Liver (tissue), 9 donors: ENCODE measurements around the gene FSD1. TPM values are rescaled to one million over a fixed set of nuclear protein-coding genes. Genes with fewer than 3 reads are reported as not detected.
A peak's percentile ranks its signal among the peaks of the same experiment; 100 is the strongest.
"Not testable (repeated sequence)": the region's sequence is repeated elsewhere in the genome, so short reads cannot be mapped to it uniquely, and the experiment has no call there.

ENCODE experiments used
- DNase-seq: peaks from one replicate; pipeline ENCODE4 v3.0.0-alpha.2; 2017; ENCODE audit warnings: low spot score
- H3K27ac ChIP-seq, 2 donors: one replicate each; pipeline ENCODE4 v1.7.0; 2013; ENCODE audit warnings: inconsistent platforms in 2 of 2, low read length in 2 of 2, control low read depth in 1 of 2, low read depth in 1 of 2, mild to moderate bottlenecking in 1 of 2
- H3K27me3 ChIP-seq, 4 donors: one replicate each; pipeline versions ENCODE4 v1.6.1 to v1.7.0; 2013; ENCODE audit warnings: low read length in 3 of 4, inconsistent platforms in 1 of 4, mild to moderate bottlenecking in 1 of 4, moderate library complexity in 1 of 4; ENCODE audit not compliant: control insufficient read depth in 4 of 4, insufficient read depth in 4 of 4
- H3K36me3 ChIP-seq, 4 donors: one replicate each; pipeline versions ENCODE4 v1.6.1 to v1.7.0; 2013; ENCODE audit warnings: low read length in 3 of 4, mild to moderate bottlenecking in 3 of 4, low read depth in 1 of 4, moderate library complexity in 1 of 4; ENCODE audit not compliant: control insufficient read depth in 4 of 4, insufficient read depth in 3 of 4
- H3K4me1 ChIP-seq, 4 donors: one replicate each; pipeline versions ENCODE4 v1.6.1 to v1.7.0; 2013; ENCODE audit warnings: low read length in 3 of 4, mild to moderate bottlenecking in 3 of 4, moderate library complexity in 1 of 4; ENCODE audit not compliant: control insufficient read depth in 4 of 4, insufficient read depth in 4 of 4
- H3K4me3 ChIP-seq, 3 donors: one replicate each; pipeline versions ENCODE4 v1.6.1 to v1.7.0; 2013; ENCODE audit warnings: low read length in 3 of 3, control low read depth in 1 of 3, low read depth in 1 of 3, mild to moderate bottlenecking in 1 of 3
- H3K9ac ChIP-seq, 2 donors: one replicate each; pipeline ENCODE4 v1.7.0; 2013; ENCODE audit warnings: low read length in 2 of 2, mild to moderate bottlenecking in 2 of 2, moderate library complexity in 2 of 2, control low read depth in 1 of 2, low read depth in 1 of 2
- H3K9me3 ChIP-seq, 4 donors: one replicate each; pipeline versions ENCODE4 v1.6.1 to v1.7.0; 2013; ENCODE audit warnings: low read length in 3 of 4; ENCODE audit not compliant: control insufficient read depth in 4 of 4
- CTCF ChIP-seq: fragments of 150-350 bp; IDR thresholded peaks from 2 replicates; pipeline ENCODE4 v1.5.1; 2017; ENCODE audit warnings: improper control_type of control experiment, low read depth, low read length; ENCODE audit not compliant: missing input control
- EGR1 ChIP-seq, 2 donors: IDR thresholded peaks; 2 replicates each; pipeline ENCODE4 v1.6.1; 2016 to 2018; ENCODE audit warnings: antibody characterized with exemption in 2 of 2, low read depth in 2 of 2
- FOXA2 ChIP-seq: IDR thresholded peaks from 2 replicates; pipeline ENCODE4 v1.6.1; 2016; ENCODE audit warnings: antibody characterized with exemption
- GABPA ChIP-seq, 2 donors: IDR thresholded peaks in 1 of 2; conservative IDR thresholded peaks in 1 of 2; 2 replicates each; pipeline ENCODE4 v1.6.1; 2016; ENCODE audit warnings: antibody characterized with exemption in 2 of 2, mild to moderate bottlenecking in 1 of 2, moderate library complexity in 1 of 2
- HNF4A ChIP-seq, 2 donors: conservative IDR thresholded peaks; 2 replicates each; pipeline ENCODE4 v1.6.1; 2016; ENCODE audit warnings: antibody characterized with exemption in 2 of 2, mild to moderate bottlenecking in 2 of 2
- HNF4G ChIP-seq: IDR thresholded peaks from 2 replicates; pipeline ENCODE4 v1.6.1; 2016; ENCODE audit warnings: antibody characterized with exemption
- JUND ChIP-seq, 2 donors: IDR thresholded peaks; 2 replicates each; pipeline ENCODE4 v1.6.1; 2016; ENCODE audit warnings: antibody characterized with exemption in 2 of 2
- NR2F2 ChIP-seq: IDR thresholded peaks from 2 replicates; pipeline ENCODE4 v1.6.1; 2016; ENCODE audit warnings: antibody characterized with exemption
- RAD21 ChIP-seq, 2 donors: IDR thresholded peaks; 2 replicates each; pipeline ENCODE4 v1.6.1; 2016; ENCODE audit warnings: antibody characterized with exemption in 2 of 2, mild to moderate bottlenecking in 2 of 2
- RXRA ChIP-seq, 2 donors: IDR thresholded peaks; 2 replicates each; pipeline ENCODE4 v1.6.1; 2017 to 2018; ENCODE audit warnings: antibody characterized with exemption in 2 of 2, mild to moderate bottlenecking in 1 of 2
- TAF1 ChIP-seq: conservative IDR thresholded peaks from 2 replicates; pipeline ENCODE4 v1.6.1; 2016; ENCODE audit warnings: antibody characterized with exemption, mild to moderate bottlenecking
- YY1 ChIP-seq: IDR thresholded peaks from 2 replicates; pipeline ENCODE4 v1.6.1; 2016; ENCODE audit warnings: antibody characterized with exemption, mild to moderate bottlenecking
- WGBS: extraction: QIAGEN DNeasy Blood & Tissue Kit; methylation state at CpG from one replicate; pipeline ENCODE4 v1.1.7; 2013; 5-methylcytosine and 5-hydroxymethylcytosine counted together
- polyA plus RNA-seq, 2 donors: library from polyadenylated mRNA; stranded (reverse) in 1 of 2; unstranded in 1 of 2; fragments of 200-250 nt in 1 of 2; fragments of >200 nt in 1 of 2; fragmentation: Nextera tagmentation in 1 of 2; extraction: Ambion mirVana in 1 of 2; gene quantifications; one replicate each; pipeline versions ENCODE4 v1.2.1 to v1.2.3, GENCODE V29; 2013 to 2015
- total RNA-seq, 2 donors: library from RNA; depleted of rRNA; stranded (reverse); fragments of >200 nt; gene quantifications; one replicate each; pipeline ENCODE4 v1.2.3, GENCODE V29; 2014
- TF ChIP-seq, protein P1 (sequence below): IDR thresholded peaks from 2 replicates; pipeline ENCODE4 v1.6.1; 2016; ENCODE audit warnings: antibody characterized with exemption
- donor health status: healthy.
- donor health status: healthy.
- donor health status: healthy.
- donor health status: healthy.
- donor health status: healthy.

Gene FSD1
- total and polyA plus RNA-seq, 4 donors, result 0.05 to 0.92 (median 0.19) TPM; not detected in 1

GRCh38 chr19:4268816-4269430 is 35.5 kb upstream of the FSD1 start:
- H3K9ac ChIP-seq, result peak overlapping the region; percentile 1 to 74
- no peaks in the 10 kb centered on the region for H3K9me3 ChIP-seq
- DNase-seq, result no peak
- H3K27me3 ChIP-seq, result no peaks in the 10 kb centered on the region
- no peak overlapping the region for H3K4me3 ChIP-seq
- TF ChIP-seq RAD21 (IDR thresholded peaks at IDR 0.05) (peak in 1 of 2 donors; percentile 14), EGR1 (IDR thresholded peaks at IDR 0.05; ENCODE audit: low read depth in 2 of 2) (no peak)
- peaks cover 4 to 24% (median 15%) of the 10 kb centered on the region in 4 donors for H3K4me1 ChIP-seq
- peak overlapping the region; percentile 88 to 95 for H3K27ac ChIP-seq
- 55% methylated on average over 13 of the region's 13 CpGs for WGBS
- peaks cover 0 to 12% (median 5%) of the 10 kb centered on the region in 4 donors for H3K36me3 ChIP-seq

- Histone ChIP-seq H3K4me3 (no peak overlapping the region), H3K27ac (no peak overlapping the region), H3K9ac (no peak overlapping the region), H3K9me3 (no peaks in the 10 kb centered on the region), H3K27me3 (no peaks in the 10 kb centered on the region), H3K36me3 (peaks cover 0 to 4% (median under 1%) of the 10 kb centered on the region in 4 donors), H3K4me1 (peaks cover 3 to 15% (median 12%) of the 10 kb centered on the region in 4 donors)
- no peak for DNase-seq
- 85% methylated on average over 10 of the region's 10 CpGs for WGBS
- no peak for TF ChIP-seq RXRA (IDR thresholded peaks at IDR 0.05)
Observed at GRCh38 chr19:4272894-4273293, 31.5 kb upstream of the FSD1 start.

DNA sequence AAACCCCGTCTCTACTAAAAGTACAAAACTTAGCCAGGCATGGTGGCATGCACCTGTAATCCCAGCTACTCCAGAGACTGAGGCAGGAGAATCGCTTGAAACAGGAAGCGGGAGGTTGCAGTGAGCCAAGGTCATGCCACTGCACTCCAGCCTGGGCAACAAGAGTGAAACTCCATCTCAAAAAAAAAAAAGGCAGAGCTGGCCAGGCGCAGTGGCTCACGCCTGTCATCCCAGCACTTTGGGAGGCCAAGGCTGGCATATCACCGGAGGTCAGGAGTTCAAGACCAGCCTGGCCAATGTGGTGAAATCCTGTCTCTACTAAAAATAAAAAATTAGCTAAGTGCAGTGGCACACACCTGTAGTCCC is 30.1 kb upstream of the FSD1 start:
- 35% methylated on average over 6 of the region's 6 CpGs for WGBS
- not testable (repeated sequence) for H3K27ac ChIP-seq

DNA sequence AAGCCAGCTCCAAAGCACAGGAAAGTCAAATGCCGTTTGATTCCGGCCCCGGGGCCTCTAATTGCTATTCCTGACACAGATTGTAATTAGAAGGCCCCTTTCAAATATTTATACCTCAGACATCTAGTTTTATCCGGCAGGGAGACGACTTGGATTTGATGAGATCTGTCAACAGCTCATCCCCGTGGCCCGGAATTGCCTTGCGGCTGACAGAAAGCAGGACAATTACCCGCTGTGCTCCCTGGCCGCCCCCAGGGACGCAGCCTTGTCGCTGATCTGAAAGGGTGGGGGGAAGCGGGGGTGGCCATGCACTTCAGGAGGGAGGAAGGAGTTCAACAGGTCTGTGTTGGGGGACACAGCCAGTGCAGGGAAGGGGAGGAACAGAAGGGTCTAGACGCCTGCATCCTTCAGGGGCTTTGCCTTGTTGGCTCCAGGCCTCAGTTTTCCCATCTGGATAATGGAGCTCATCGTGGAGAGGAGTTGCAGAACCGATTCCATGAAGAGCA is 27.2 kb upstream of the FSD1 start:
- peaks cover 7 to 14% (median 9%) of the 10 kb centered on the region in 4 donors for H3K4me1 ChIP-seq
- H3K36me3 ChIP-seq, result no peaks in the 10 kb centered on the region
- no peak for DNase-seq
- TF ChIP-seq FOXA2 (no peak), HNF4A (conservative IDR thresholded peaks at IDR 0.05) (no peak), NR2F2 (no peak), RXRA (IDR thresholded peaks at IDR 0.05) (no peak), RAD21 (IDR thresholded peaks at IDR 0.05) (no peak), GABPA (IDR thresholded peaks at IDR 0.05 in 1 of 2, conservative IDR thresholded peaks at IDR 0.05 in 1 of 2) (no peak), JUND (IDR thresholded peaks at IDR 0.05) (no peak), TAF1 (no peak), YY1 (no peak), CTCF (no peak), HNF4G (no peak)
- TF ChIP-seq, protein P1, sequence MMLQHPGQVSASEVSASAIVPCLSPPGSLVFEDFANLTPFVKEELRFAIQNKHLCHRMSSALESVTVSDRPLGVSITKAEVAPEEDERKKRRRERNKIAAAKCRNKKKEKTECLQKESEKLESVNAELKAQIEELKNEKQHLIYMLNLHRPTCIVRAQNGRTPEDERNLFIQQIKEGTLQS, result no peak
- no peaks in the 10 kb centered on the region for H3K27me3 ChIP-seq
- H3K9ac ChIP-seq, result no peak overlapping the region
- no peak overlapping the region for H3K27ac ChIP-seq
- H3K9me3 ChIP-seq, result no peaks in the 10 kb centered on the region
- 63% methylated on average over 16 of the region's 16 CpGs for WGBS
- no peak overlapping the region for H3K4me3 ChIP-seq

More for the DNA sequence above, 30.1 kb upstream of the FSD1 start:
- not testable (repeated sequence) for H3K9me3 ChIP-seq, DNase-seq, H3K9ac ChIP-seq, H3K4me3 ChIP-seq, H3K27me3 ChIP-seq, H3K36me3 ChIP-seq, H3K4me1 ChIP-seq
- TF ChIP-seq HNF4A (conservative IDR thresholded peaks at IDR 0.05), result peak; percentile 27 to 41
- peak; percentile 28 to 37 for TF ChIP-seq RXRA (IDR thresholded peaks at IDR 0.05)
- peak in 1 of 2 donors; percentile 10 for TF ChIP-seq RAD21 (IDR thresholded peaks at IDR 0.05)
